ENCODE measurements around the gene TRIM7. TPM values are rescaled to one million over a fixed set of nuclear protein-coding genes. Genes with fewer than 3 reads are reported as not detected.
"Not testable (repeated sequence)": the region's sequence is repeated elsewhere in the genome, so short reads cannot be mapped to it uniquely, and the experiment has no call there.

TRIM7 gene
- total RNA-seq, 1 experiment from 2014 or later: 28.1 TPM

DNA sequence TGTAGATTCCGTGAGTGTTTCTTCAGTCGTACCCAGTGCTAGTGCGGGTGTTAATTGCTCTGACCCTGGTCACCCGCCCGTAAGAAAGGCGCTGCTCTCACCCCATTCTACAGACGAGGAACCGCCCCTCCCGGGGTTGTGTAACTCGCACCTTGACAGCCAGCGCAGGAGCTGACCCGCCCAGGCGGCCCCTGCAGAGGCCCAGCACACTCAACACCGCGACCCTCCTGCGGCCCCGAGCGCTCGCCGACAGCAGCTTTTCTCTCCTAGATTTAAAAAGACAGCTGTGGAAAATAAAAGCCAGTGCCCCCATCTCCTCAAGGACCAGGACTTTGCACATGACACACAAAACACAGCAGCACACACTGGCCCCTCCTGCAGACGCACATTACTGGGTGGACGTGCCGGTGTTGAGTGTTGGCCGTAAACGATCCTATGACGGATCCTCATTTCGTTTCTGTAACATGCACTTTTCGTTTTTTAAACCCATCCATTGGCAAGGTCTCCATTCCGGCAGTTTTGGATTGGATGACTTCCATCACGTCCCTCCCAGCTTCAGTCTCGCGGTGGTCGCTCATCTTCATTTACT is 34.7 kb downstream of the TRIM7 start:
- H3K9me2 ChIP-seq (replicated peaks; ENCODE audit: low read length): no peaks in the 10 kb centered on the region
- intact Hi-C loops (cut with micrococcal nuclease): loop anchor here (5.0 kb wide), 3 partner anchors 118 to 388 kb away; no protein-coding TSS in a partner anchor
- no peaks in the 10 kb centered on the region for H3F3A ChIP-seq (ENCODE audit: low read length, unreplicated experiment)
- H3K79me2 ChIP-seq (ENCODE audit: low read length): no peaks in the 10 kb centered on the region
- no peaks in the 10 kb centered on the region for H4K20me1 ChIP-seq (ENCODE audit: low read length)
- ChIA-PET POLR2A (ENCODE audit: unreplicated experiment) (no interaction called here), CTCF (interaction anchor here (0.6 to 0.8 kb wide), 2 partner anchors 14 to 53 kb away, joined by 3 read pairs; partner anchors contain the start of gene TRIM41)
- H3K4me2 ChIP-seq (ENCODE audit: low read length): no peak overlapping the region
- no peaks in the 10 kb centered on the region for H3K27me3 ChIP-seq (ENCODE audit: low read length)
- H3K9ac ChIP-seq (ENCODE audit: low read length): no peak overlapping the region
- no peak overlapping the region for H3K27ac ChIP-seq (ENCODE audit: low read length)
- H3K9me3 ChIP-seq (ENCODE audit: low read length): no peaks in the 10 kb centered on the region
- TF ChIP-seq, protein P1, sequence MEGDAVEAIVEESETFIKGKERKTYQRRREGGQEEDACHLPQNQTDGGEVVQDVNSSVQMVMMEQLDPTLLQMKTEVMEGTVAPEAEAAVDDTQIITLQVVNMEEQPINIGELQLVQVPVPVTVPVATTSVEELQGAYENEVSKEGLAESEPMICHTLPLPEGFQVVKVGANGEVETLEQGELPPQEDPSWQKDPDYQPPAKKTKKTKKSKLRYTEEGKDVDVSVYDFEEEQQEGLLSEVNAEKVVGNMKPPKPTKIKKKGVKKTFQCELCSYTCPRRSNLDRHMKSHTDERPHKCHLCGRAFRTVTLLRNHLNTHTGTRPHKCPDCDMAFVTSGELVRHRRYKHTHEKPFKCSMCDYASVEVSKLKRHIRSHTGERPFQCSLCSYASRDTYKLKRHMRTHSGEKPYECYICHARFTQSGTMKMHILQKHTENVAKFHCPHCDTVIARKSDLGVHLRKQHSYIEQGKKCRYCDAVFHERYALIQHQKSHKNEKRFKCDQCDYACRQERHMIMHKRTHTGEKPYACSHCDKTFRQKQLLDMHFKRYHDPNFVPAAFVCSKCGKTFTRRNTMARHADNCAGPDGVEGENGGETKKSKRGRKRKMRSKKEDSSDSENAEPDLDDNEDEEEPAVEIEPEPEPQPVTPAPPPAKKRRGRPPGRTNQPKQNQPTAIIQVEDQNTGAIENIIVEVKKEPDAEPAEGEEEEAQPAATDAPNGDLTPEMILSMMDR (conservative IDR thresholded peaks at IDR 0.05; ENCODE audit: low read depth, low read length): no peak
- TF ChIP-seq EZH2 (IDR thresholded peaks at IDR 0.05; ENCODE audit: low read length, unreplicated experiment) (no peak), EZH2phosphoT487 (IDR thresholded peaks at IDR 0.05; ENCODE audit: borderline replicate concordance, low read length) (no peak)
- ATAC-seq (no peak), DNase-seq (no peak)
- BruUV-seq (replicated peaks): no TSS peak
- H3K36me3 ChIP-seq (ENCODE audit: low read depth, low read length): no peaks in the 10 kb centered on the region
- H2AFZ ChIP-seq (ENCODE audit: low read length): no peak overlapping the region
- H3K4me1 ChIP-seq (ENCODE audit: insufficient read depth, low read length): peaks cover 11% of the 10 kb centered on the region; the same call in 1 of the 2 replicates
- no peak overlapping the region for H3K4me3 ChIP-seq (ENCODE audit: low read length)

DNA sequence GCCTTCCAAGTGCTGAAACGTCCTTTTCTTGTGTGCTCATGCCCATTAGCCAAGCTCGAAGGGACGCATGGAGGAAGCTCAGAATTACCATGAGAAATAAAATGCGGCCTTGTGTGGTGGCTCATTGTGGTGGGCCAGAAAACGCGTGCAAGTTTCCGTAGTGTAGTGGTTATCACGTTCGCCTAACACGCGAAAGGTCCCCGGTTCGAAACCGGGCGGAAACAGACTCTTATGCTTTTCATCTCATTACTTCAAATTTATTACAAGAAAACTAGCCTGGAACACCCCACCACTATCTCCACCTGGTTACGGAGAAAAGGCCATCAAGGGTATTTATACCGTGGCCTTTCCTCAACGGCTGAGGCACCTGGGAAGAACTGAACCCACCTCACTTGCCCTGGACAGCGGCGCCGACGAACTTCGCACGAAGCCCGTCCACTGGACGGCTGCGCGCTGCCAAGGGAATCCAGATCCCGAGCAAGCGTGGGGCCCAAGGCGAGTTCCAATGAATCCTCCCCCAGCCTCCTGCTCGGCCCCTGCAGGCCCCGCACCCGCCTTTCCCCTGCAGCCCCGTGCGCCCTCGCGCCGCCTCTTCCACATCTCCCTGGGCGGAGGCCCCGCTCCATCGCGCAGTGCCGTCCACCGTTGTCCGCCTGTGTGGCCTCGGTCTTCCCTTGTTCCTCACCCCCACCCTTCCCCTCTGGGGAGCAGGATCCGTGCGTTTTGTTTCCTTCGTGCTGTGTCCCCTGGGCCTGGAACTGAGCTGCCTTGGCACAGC is 35.3 kb downstream of the TRIM7 start:
- H3K4me3 ChIP-seq (ENCODE audit: low read length); H3K36me3 ChIP-seq (ENCODE audit: low read depth, low read length); H3K4me2 ChIP-seq (ENCODE audit: low read length); H3K79me2 ChIP-seq (ENCODE audit: low read length); H3K9me3 ChIP-seq (ENCODE audit: low read length); H2AFZ ChIP-seq (ENCODE audit: low read length); H3F3A ChIP-seq (ENCODE audit: low read length, unreplicated experiment); ATAC-seq; H3K9me2 ChIP-seq (replicated peaks; ENCODE audit: low read length); CTCF ChIA-PET; POLR2A ChIA-PET (ENCODE audit: unreplicated experiment); H3K27me3 ChIP-seq (ENCODE audit: low read length); H4K20me1 ChIP-seq (ENCODE audit: low read length); DNase-seq; H3K9ac ChIP-seq (ENCODE audit: low read length); BruUV-seq (replicated peaks); H3K27ac ChIP-seq (ENCODE audit: low read length): not testable (repeated sequence)
- peaks cover 11% of the 10 kb centered on the region; the same call in 1 of the 2 replicates for H3K4me1 ChIP-seq (ENCODE audit: insufficient read depth, low read length)
- intact Hi-C loops (cut with micrococcal nuclease): loop anchor here (5.0 kb wide), 3 partner anchors 117 to 387 kb away; no protein-coding TSS in a partner anchor

DNA sequence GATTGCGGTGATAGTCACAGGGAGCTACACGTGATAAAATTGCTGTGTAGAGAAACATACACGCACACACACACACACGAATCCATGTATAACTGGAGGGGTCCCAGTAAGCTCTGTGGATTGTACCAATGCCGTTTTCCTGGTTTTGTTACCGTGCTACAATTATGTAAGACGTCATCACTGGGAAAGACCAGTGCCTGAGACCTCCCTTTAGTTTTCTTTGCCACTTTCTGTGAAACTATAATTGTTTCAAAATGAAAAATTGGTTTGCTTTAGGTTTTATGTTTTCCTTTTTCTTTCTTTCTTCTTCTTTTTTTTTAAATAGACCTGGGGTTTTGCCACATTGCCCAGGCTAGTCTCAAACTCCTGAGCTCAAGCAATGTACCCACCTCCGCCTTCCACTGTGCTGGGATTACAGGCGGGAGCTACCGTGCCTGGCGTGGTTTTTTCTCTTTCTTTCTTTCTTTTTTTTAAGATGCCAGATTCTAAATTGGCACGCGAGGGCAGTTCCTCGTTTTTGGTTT is 36.3 kb downstream of the TRIM7 start:
- TF ChIP-seq, protein P1 (conservative IDR thresholded peaks at IDR 0.05; ENCODE audit: low read depth, low read length): no peak
- TF ChIP-seq EZH2 (IDR thresholded peaks at IDR 0.05; ENCODE audit: low read length, unreplicated experiment): no peak
- no peak for TF ChIP-seq EZH2phosphoT487 (IDR thresholded peaks at IDR 0.05; ENCODE audit: borderline replicate concordance, low read length)
- DNase-seq (no peak), ATAC-seq (no peak)
- Histone ChIP-seq H4K20me1 (ENCODE audit: low read length) (no peaks in the 10 kb centered on the region), H3K4me2 (ENCODE audit: low read length) (peak overlapping the region; percentile 59), H3K9me2 (replicated peaks; ENCODE audit: low read length) (no peaks in the 10 kb centered on the region), H3F3A (ENCODE audit: low read length, unreplicated experiment) (no peaks in the 10 kb centered on the region), H3K9ac (ENCODE audit: low read length) (no peak overlapping the region), H3K79me2 (ENCODE audit: low read length) (no peaks in the 10 kb centered on the region), H3K36me3 (ENCODE audit: low read depth, low read length) (no peaks in the 10 kb centered on the region), H3K9me3 (ENCODE audit: low read length) (no peaks in the 10 kb centered on the region), H3K4me3 (ENCODE audit: low read length) (peak overlapping the region; percentile 19; the same call in 1 of the 2 replicates), H3K4me1 (ENCODE audit: insufficient read depth, low read length) (peaks cover 11% of the 10 kb centered on the region; the same call in 1 of the 2 replicates), H3K27ac (ENCODE audit: low read length) (no peak overlapping the region), H2AFZ (ENCODE audit: low read length) (peak overlapping the region; percentile 51), H3K27me3 (ENCODE audit: low read length) (no peaks in the 10 kb centered on the region)
- POLR2A ChIA-PET (ENCODE audit: unreplicated experiment): no interaction called here
- no TSS peak for BruUV-seq (replicated peaks)
- CTCF ChIA-PET: no interaction called here
- intact Hi-C loops (cut with micrococcal nuclease): no loop called here
